ENCODE results near the gene RBM33.

DNA sequence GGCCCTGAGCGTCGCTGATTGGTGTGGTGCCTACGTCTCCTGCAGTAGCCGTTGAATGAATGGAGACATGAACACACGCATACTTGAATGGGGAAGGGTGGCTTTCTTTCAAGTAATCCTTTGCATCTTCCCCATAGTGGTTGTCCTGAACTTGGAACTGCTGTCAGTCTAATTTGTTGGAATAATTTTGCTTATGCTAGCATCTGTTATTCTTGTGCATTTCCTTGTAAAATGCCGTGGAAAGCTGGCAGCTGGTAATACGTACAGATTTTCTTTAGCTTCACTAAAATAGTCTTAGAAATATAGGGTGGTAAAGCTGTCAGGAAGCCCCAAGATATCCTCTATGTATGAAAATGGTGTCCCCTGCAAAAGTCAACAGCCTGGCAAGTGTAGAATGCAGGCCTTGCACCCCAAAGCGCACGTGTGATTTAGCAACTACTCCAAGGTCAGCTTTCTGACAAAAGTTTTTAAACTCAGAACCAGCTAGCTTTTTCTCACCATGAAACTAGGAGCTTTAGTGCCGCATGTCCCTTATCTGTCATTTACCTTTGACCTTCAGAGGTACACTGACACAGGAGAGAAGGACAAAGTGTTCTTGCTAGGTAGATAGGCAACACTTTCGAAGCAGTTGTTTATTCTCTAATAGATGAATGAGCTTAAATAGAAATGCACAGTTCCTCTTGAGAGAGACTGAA is 70.8 kb downstream of the RBM33 start:
- TF ChIP-seq CHD4 (IDR thresholded peaks at IDR 0.05; ENCODE audit: insufficient read depth, insufficient replicate concordance, low read depth, low read length, poor library complexity, severe bottlenecking) (no peak), ZNF12 (CRISPR knock-in tag; IDR thresholded peaks at IDR 0.05) (no peak), ZNF77 (CRISPR knock-in tag; IDR thresholded peaks at IDR 0.05) (no peak), NCOA4 (IDR thresholded peaks at IDR 0.05; ENCODE audit: partially characterized antibody) (no peak), MTA2 (IDR thresholded peaks at IDR 0.05; ENCODE audit: low read depth) (no peak), POLR2A (conservative IDR thresholded peaks at IDR 0.05) (no peak), MYBL2 (IDR thresholded peaks at IDR 0.05; ENCODE audit: low read depth) (no peak), MYBL2 (CRISPR knock-in tag; IDR thresholded peaks at IDR 0.05; ENCODE audit: borderline replicate concordance) (no peak)
- TF ChIP-seq, protein P1, sequence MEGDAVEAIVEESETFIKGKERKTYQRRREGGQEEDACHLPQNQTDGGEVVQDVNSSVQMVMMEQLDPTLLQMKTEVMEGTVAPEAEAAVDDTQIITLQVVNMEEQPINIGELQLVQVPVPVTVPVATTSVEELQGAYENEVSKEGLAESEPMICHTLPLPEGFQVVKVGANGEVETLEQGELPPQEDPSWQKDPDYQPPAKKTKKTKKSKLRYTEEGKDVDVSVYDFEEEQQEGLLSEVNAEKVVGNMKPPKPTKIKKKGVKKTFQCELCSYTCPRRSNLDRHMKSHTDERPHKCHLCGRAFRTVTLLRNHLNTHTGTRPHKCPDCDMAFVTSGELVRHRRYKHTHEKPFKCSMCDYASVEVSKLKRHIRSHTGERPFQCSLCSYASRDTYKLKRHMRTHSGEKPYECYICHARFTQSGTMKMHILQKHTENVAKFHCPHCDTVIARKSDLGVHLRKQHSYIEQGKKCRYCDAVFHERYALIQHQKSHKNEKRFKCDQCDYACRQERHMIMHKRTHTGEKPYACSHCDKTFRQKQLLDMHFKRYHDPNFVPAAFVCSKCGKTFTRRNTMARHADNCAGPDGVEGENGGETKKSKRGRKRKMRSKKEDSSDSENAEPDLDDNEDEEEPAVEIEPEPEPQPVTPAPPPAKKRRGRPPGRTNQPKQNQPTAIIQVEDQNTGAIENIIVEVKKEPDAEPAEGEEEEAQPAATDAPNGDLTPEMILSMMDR (IDR thresholded peaks at IDR 0.05 in 2 of 3, conservative IDR thresholded peaks at IDR 0.05 in 1 of 3; ENCODE audit: insufficient read depth in 2 of 3, low read depth in 1 of 3, low read length in 3 of 3) = no peak

Data from K562 (cell line).